ENCODE results near the gene ABAT.
A peak's percentile ranks its signal among the peaks of the same experiment; 100 is the strongest.

Gene ABAT

DNA sequence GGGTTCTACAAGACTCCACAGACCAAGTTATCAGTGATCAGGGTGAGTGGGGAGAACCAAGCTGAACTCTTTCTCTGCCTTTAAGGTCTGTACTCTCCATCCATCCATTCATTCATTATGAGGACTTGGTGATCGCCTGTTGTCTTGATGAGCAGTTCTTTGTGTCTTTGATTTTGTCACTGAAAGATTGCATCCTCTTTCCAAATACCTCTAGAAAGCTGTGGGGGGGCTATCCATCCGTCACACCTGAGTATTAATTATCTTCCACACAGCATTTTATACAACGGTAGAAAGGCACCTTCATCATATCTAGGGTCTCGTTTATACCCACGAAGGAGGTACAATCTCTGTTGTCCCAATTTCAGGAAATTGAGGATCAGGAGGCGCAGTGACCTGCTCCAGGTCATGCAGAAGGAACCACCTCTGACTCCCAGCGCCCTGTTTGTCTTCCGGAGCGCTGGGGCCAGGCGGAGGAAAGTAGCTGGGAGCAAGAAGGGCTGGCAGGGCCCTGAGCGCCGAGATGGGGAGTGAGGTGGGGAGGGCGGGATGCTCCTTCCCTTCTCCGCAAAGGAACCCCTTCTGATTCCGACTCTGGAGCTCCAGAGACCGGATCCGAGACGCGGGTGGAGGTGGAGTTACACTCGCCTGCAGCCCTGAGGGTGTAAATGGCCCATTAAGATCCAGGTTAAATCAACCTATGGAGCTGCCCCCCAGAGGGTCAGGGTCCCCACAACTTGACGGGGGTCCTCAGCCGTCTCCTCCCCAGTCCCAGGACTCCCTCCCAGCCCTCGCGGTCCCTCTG lies 605 bp upstream of the ABAT start:
- TF ChIP-seq, protein P1, sequence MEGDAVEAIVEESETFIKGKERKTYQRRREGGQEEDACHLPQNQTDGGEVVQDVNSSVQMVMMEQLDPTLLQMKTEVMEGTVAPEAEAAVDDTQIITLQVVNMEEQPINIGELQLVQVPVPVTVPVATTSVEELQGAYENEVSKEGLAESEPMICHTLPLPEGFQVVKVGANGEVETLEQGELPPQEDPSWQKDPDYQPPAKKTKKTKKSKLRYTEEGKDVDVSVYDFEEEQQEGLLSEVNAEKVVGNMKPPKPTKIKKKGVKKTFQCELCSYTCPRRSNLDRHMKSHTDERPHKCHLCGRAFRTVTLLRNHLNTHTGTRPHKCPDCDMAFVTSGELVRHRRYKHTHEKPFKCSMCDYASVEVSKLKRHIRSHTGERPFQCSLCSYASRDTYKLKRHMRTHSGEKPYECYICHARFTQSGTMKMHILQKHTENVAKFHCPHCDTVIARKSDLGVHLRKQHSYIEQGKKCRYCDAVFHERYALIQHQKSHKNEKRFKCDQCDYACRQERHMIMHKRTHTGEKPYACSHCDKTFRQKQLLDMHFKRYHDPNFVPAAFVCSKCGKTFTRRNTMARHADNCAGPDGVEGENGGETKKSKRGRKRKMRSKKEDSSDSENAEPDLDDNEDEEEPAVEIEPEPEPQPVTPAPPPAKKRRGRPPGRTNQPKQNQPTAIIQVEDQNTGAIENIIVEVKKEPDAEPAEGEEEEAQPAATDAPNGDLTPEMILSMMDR (conservative IDR thresholded peaks at IDR 0.05; ENCODE audit: low read length) = no peak
- peak overlapping the region; percentile 63 for H3K4me3 ChIP-seq (ENCODE audit: low read length)
- DNase-seq (ENCODE audit: low read depth) = no peak

DNA sequence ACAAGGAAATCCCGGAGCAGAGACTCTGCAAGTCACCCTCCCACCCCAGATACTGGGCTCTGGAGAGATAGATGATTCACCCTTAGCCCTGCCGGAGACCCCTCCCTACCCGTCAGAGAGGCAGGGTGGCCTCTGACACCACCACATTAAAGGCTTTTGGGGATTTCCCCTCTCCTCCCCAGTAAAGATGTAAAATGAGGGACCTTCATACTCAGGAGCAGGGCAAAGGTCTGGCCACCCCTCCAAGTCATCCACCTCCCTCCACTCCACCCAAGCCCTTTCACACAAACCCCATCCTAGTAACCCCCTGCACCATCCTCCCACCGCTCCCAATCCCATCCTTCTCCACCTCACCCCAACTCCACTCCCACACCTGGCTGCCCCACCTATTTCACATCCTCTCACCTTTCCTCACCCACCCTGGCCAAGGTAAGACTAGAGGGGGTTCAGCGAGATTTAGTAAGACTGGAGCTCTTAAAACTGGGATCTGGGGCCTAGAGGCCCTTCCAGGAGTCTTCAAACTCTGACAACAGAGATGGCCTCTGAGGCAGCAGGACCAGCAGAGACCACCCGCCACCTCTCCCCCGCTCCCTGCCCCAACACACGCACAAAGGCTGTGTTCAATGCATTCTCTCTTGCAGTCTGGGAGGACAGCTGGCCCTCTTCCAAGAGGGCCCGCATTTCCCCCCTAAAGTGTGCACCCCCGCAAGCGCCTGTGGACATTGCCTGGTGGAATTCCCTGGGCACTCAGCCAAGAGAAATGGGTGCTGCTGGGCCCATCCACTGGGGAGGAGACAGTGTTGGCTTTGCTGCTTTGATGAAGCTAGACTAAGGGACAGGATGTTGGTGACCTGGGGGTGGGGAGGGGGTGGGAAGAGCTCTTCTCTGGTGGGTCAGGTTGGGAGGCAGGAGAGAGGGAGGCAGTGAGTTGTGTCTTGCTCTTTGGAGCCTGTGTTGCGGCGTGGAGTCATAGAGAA lies 1.1 kb downstream of the ABAT start:
- DNase-seq (ENCODE audit: low read depth) = no peak
- TF ChIP-seq, protein P1 (conservative IDR thresholded peaks at IDR 0.05; ENCODE audit: low read length) = no peak
- H3K4me3 ChIP-seq (ENCODE audit: low read length) = no peak overlapping the region

DNA sequence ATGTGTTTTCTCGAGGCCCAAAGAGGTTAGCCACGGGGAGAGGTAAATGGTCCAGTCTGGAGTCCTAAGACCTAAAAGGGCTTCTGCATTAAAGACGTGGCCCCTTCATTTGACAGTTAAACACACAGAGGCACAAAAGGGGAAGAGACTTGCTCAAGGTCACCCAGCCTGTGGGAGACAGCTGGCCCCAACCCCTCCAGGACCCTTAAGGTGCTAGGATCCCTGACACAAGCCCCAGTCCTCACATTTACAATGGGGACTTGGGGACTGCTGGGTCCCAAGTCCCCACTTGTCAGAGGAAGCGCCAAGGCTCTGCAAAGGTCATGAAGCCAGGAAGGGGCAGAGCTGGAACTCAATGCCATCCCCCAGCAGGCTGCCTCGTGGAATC lies 1.7 kb downstream of the ABAT start:
- TF ChIP-seq, protein P1 (conservative IDR thresholded peaks at IDR 0.05; ENCODE audit: low read length) = no peak
- H3K4me3 ChIP-seq (ENCODE audit: low read length) = no peak overlapping the region
- DNase-seq (ENCODE audit: low read depth) = no peak

DNA sequence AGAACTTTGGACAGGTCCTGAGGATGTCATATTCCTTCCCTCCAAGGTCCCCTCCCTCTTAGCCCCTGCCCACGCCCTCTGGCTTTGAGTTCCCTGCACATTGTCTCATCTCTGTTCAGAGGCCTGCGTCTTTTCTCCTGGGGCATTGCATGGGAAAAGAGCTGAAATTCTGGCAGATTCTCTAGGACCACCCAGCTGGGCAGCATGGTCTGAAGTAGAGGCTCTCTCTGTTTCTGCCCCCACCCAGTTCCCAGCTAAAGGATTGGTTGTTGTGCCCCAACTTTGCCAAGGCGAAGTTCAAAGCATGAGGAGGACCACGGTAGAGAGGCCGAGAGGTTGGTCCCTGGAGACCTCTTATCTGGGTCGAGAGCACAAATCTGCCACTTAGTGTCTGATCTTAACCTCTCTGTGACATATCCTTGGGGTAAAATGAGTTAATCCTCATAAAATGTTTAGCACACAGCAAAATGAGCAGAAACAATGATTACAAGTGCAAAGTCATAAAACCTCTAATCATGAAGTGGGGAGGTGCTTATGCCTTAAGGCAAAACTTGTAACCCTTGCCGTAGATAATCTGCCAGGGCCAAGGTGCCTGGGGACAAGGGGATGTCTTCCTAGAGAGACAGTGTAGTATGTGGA lies 2.4 kb downstream of the ABAT start:
- H3K4me3 ChIP-seq (ENCODE audit: low read length) = no peak overlapping the region
- no peak for DNase-seq (ENCODE audit: low read depth)
- TF ChIP-seq, protein P1 (conservative IDR thresholded peaks at IDR 0.05; ENCODE audit: low read length) = no peak

DNA sequence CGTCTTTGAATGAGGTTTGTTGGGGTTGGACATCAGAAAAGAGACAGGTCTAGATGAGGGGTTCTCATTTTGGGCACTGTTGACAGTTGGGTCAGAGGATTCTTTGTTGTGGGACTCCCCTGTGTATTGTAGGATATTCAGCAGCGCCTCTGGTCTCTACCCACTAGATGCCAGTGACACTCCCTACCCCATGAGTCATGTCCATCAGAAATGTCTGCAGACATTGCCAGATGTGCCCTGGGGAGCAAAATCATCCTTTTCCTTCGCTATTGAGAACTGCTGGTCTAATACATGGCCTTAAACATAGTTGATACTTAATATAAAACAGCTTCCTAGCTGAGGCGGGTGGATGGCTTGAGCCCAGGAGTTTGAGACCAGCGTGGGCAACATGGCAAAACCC lies 3.1 kb downstream of the ABAT start:
- no peak overlapping the region for H3K4me3 ChIP-seq (ENCODE audit: low read length)
- peak; percentile 29 for DNase-seq (ENCODE audit: low read depth)
- TF ChIP-seq, protein P1 (conservative IDR thresholded peaks at IDR 0.05; ENCODE audit: low read length) = no peak; the same call in 1 of the 2 replicates

DNA sequence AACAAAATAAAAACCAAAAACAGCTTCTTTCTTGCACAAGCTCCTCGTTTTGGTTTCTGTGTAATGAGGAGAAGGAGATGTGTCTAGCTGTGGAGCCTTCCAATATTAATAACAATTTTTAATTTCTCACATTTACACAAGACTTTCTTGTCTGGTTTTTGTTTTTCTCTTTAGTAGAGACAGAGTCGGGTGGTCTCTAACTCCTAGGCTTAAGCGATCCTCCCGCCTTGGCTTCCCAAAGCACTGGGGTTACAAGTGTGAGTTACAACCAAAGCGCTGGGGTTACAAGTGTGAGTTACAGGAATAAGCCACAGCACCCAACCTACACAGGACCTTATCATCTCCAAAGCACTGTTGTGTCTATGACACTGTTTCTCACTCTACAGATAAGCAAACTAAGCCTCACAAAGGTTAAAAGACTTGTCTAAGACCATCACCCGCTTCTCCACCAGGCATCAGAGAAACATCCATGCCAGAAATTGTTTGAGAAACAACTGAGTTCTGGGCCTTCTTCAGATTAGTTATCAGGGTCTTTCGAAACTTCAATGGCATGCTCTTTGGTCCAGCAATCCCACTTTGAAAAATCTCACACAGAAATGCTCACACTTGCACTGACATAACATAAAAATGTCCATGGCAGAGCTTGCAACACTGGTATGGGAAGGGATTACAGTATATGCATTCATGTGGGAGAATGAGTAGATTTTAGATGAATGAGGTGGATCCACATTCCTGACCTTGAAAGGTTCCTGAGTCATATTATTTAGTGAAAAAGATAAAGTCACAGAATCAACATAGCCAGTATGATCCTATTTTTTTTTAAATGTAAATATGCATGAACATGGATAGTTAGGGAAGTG lies 3.9 kb downstream of the ABAT start:
- TF ChIP-seq, protein P1 (conservative IDR thresholded peaks at IDR 0.05; ENCODE audit: low read length) = no peak
- no peak overlapping the region for H3K4me3 ChIP-seq (ENCODE audit: low read length)
- DNase-seq (ENCODE audit: low read depth) = peak; percentile 51

All from AG10803 (cell line).